Measurements from ENCODE around the gene EPB41L1. TPM values are rescaled to one million over a fixed set of nuclear protein-coding genes. Genes with fewer than 3 reads are reported as not detected.

EPB41L1 gene
- total RNA-seq, 1 experiment from 2014 or later, result 38.7 TPM

GRCh38 chr20:36177716-36178115, 23.2 kb downstream of the EPB41L1 start:
- TF ChIP-seq ZMAT4 (CRISPR knock-in tag; IDR thresholded peaks at IDR 0.05) (no peak), AFF4 (CRISPR knock-in tag; IDR thresholded peaks at IDR 0.05; ENCODE audit: borderline replicate concordance) (no peak), MXD4 (CRISPR knock-in tag; IDR thresholded peaks at IDR 0.05; ENCODE audit: borderline replicate concordance) (no peak), CBFB (CRISPR knock-in tag; IDR thresholded peaks at IDR 0.05; ENCODE audit: low read depth) (no peak), ZNF416 (CRISPR knock-in tag; IDR thresholded peaks at IDR 0.05) (no peak), JUN (CRISPR knock-in tag; IDR thresholded peaks at IDR 0.05) (no peak), ATF2 (CRISPR knock-in tag; IDR thresholded peaks at IDR 0.05; ENCODE audit: borderline replicate concordance, low read depth) (no peak), ZSCAN18 (CRISPR knock-in tag; IDR thresholded peaks at IDR 0.05) (no peak), MLX (CRISPR knock-in tag; IDR thresholded peaks at IDR 0.05) (no peak), ZNF232 (CRISPR knock-in tag; IDR thresholded peaks at IDR 0.05) (no peak), OVOL2 (CRISPR knock-in tag; IDR thresholded peaks at IDR 0.05; ENCODE audit: borderline replicate concordance) (no peak), ZNF423 (CRISPR knock-in tag; IDR thresholded peaks at IDR 0.05) (no peak), ZNF121 (CRISPR knock-in tag; IDR thresholded peaks at IDR 0.05) (no peak), ATF3 (CRISPR knock-in tag; conservative IDR thresholded peaks at IDR 0.05) (no peak), RELA (CRISPR knock-in tag; IDR thresholded peaks at IDR 0.05; ENCODE audit: borderline replicate concordance) (no peak), NR1H2 (CRISPR knock-in tag; IDR thresholded peaks at IDR 0.05) (no peak), HMGXB4 (CRISPR knock-in tag; IDR thresholded peaks at IDR 0.05) (no peak), SP1 (CRISPR knock-in tag; conservative IDR thresholded peaks at IDR 0.05) (no peak), CREM (CRISPR knock-in tag; IDR thresholded peaks at IDR 0.05) (no peak), E2F4 (CRISPR knock-in tag; IDR thresholded peaks at IDR 0.05; ENCODE audit: borderline replicate concordance, low read depth) (no peak)
- ATAC-seq, result no peak
- no peak overlapping the region for H3K4me3 Mint-ChIP-seq

More at GRCh38 chr20:36177716-36178115, 23.2 kb downstream of the EPB41L1 start:
- ChIA-PET POLR2A (no interaction called here), CTCF (interaction anchor here (1.2 to 1.5 kb wide), 3 partner anchors 18 to 262 kb away, joined by 3 to 8 read pairs (median 4); no protein-coding TSS in a partner anchor)
- H3K4me1 Mint-ChIP-seq, result peaks cover 11% of the 10 kb centered on the region
- DNase-seq (ENCODE audit: low spot score), result no peak
- no peaks in the 10 kb centered on the region for H3K9me3 Mint-ChIP-seq
- H3K36me3 Mint-ChIP-seq, result no peaks in the 10 kb centered on the region
- no peak overlapping the region for H3K27ac Mint-ChIP-seq
- H3K27me3 Mint-ChIP-seq (ENCODE audit: low read depth), result no peaks in the 10 kb centered on the region
